ENCODE data around the gene PIM2. TPM values are rescaled to one million over a fixed set of nuclear protein-coding genes. Genes with fewer than 3 reads are reported as not detected.
A peak's percentile ranks its signal among the peaks of the same experiment; 100 is the strongest.
"Not testable (repeated sequence)": the region's sequence is repeated elsewhere in the genome, so short reads cannot be mapped to it uniquely, and the experiment has no call there.

PIM2 gene
- total RNA-seq, 1 donor from 2014 or later, result 13.4 TPM

GRCh38 chrX:48892896-48893295 lies 25.9 kb downstream of the PIM2 start:
- Mint-ChIP-seq H3K9me3 (no peaks in the 10 kb centered on the region), H3K27ac (ENCODE audit: unreplicated experiment) (no peak overlapping the region), H3K27me3 (ENCODE audit: low read depth) (peaks cover 2% of the 10 kb centered on the region), H3K4me3 (no peak overlapping the region), H3K36me3 (ENCODE audit: low read depth) (peaks cover 3% of the 10 kb centered on the region), H3K4me1 (peaks cover 30% of the 10 kb centered on the region)
- TF ChIP-seq CTCF (conservative IDR thresholded peaks at IDR 0.05), result no peak
- no peak for DNase-seq (ENCODE audit: low read depth, low spot score)

GRCh38 chrX:48891402-48892288 lies 27.2 kb downstream of the PIM2 start:
- peak overlapping the region; percentile 85 for H3K4me3 Mint-ChIP-seq
- peaks cover 2% of the 10 kb centered on the region for H3K27me3 Mint-ChIP-seq (ENCODE audit: low read depth)
- peak; percentile 61 for DNase-seq (ENCODE audit: low read depth, low spot score)
- TF ChIP-seq CTCF (conservative IDR thresholded peaks at IDR 0.05), result peak; percentile 62
- peaks cover 21% of the 10 kb centered on the region for H3K4me1 Mint-ChIP-seq
- H3K27ac Mint-ChIP-seq (ENCODE audit: unreplicated experiment), result no peak overlapping the region
- H3K36me3 Mint-ChIP-seq (ENCODE audit: low read depth), result peaks cover 5% of the 10 kb centered on the region
- no peaks in the 10 kb centered on the region for H3K9me3 Mint-ChIP-seq

- H3K4me3 Mint-ChIP-seq, result peak overlapping the region; percentile 79
- H3K27me3 Mint-ChIP-seq (ENCODE audit: low read depth), result peaks cover 2% of the 10 kb centered on the region
- no peak for DNase-seq (ENCODE audit: low read depth, low spot score)
- H3K27ac Mint-ChIP-seq (ENCODE audit: unreplicated experiment), result no peak overlapping the region
- H3K36me3 Mint-ChIP-seq (ENCODE audit: low read depth), result peaks cover 5% of the 10 kb centered on the region
- TF ChIP-seq CTCF (conservative IDR thresholded peaks at IDR 0.05), result no peak
- H3K9me3 Mint-ChIP-seq, result no peaks in the 10 kb centered on the region
- peaks cover 18% of the 10 kb centered on the region for H3K4me1 Mint-ChIP-seq
These were observed 27.9 kb downstream of the PIM2 start for GRCh38 chrX:48890934-48891401.

- H3K4me1 Mint-ChIP-seq, result peaks cover 16% of the 10 kb centered on the region
- H3K27me3 Mint-ChIP-seq (ENCODE audit: low read depth), result peaks cover 2% of the 10 kb centered on the region
- no peak overlapping the region for H3K27ac Mint-ChIP-seq (ENCODE audit: unreplicated experiment)
- H3K9me3 Mint-ChIP-seq, result no peaks in the 10 kb centered on the region
- peaks cover 5% of the 10 kb centered on the region for H3K36me3 Mint-ChIP-seq (ENCODE audit: low read depth)
- TF ChIP-seq CTCF (conservative IDR thresholded peaks at IDR 0.05), result no peak
- peak overlapping the region; percentile 79 for H3K4me3 Mint-ChIP-seq
- DNase-seq (ENCODE audit: low read depth, low spot score), result no peak
These were observed 28.4 kb downstream of the PIM2 start for GRCh38 chrX:48890296-48890925.

- H3K27ac Mint-ChIP-seq (ENCODE audit: unreplicated experiment); H3K27me3 Mint-ChIP-seq (ENCODE audit: low read depth); H3K4me3 Mint-ChIP-seq; H3K36me3 Mint-ChIP-seq (ENCODE audit: low read depth); DNase-seq (ENCODE audit: low read depth, low spot score); H3K9me3 Mint-ChIP-seq; H3K4me1 Mint-ChIP-seq: not testable (repeated sequence)
These were observed 32.2 kb downstream of the PIM2 start for GRCh38 chrX:48886586-48886985.

- peaks cover 2% of the 10 kb centered on the region for H3K36me3 Mint-ChIP-seq (ENCODE audit: low read depth)
- H3K27me3 Mint-ChIP-seq (ENCODE audit: low read depth), result peaks cover 3% of the 10 kb centered on the region
- no peaks in the 10 kb centered on the region for H3K9me3 Mint-ChIP-seq
- no peak for DNase-seq (ENCODE audit: low read depth, low spot score)
- no peak overlapping the region for H3K27ac Mint-ChIP-seq (ENCODE audit: unreplicated experiment)
- no peaks in the 10 kb centered on the region for H3K4me1 Mint-ChIP-seq
- TF ChIP-seq CTCF (conservative IDR thresholded peaks at IDR 0.05), result no peak
- peak overlapping the region; percentile 31 for H3K4me3 Mint-ChIP-seq
These were observed 35.1 kb downstream of the PIM2 start for GRCh38 chrX:48883729-48884128.

GRCh38 chrX:48876944-48877343 lies 41.9 kb downstream of the PIM2 start:
- H3K27ac Mint-ChIP-seq (ENCODE audit: unreplicated experiment); H3K27me3 Mint-ChIP-seq (ENCODE audit: low read depth); H3K36me3 Mint-ChIP-seq (ENCODE audit: low read depth); DNase-seq (ENCODE audit: low read depth, low spot score); H3K4me3 Mint-ChIP-seq; H3K9me3 Mint-ChIP-seq; H3K4me1 Mint-ChIP-seq: not testable (repeated sequence)

GRCh38 chrX:48872017-48872416 lies 46.8 kb downstream of the PIM2 start:
- not testable (repeated sequence) for H3K9me3 Mint-ChIP-seq; H3K4me1 Mint-ChIP-seq; H3K4me3 Mint-ChIP-seq; DNase-seq (ENCODE audit: low read depth, low spot score); H3K36me3 Mint-ChIP-seq (ENCODE audit: low read depth); H3K27ac Mint-ChIP-seq (ENCODE audit: unreplicated experiment)
- peaks cover 13% of the 10 kb centered on the region for H3K27me3 Mint-ChIP-seq (ENCODE audit: low read depth)

Measured in neural crest cell (in vitro differentiated cells).